HepG2 (cell line): Measurements from ENCODE around the gene RPE65. TPM values are rescaled to one million over a fixed set of nuclear protein-coding genes. Genes with fewer than 3 reads are reported as not detected.

Experiments
- ATAC-seq: fragments of 200-7000 bp; cut with Tn5 transposase; 3 replicates; pipeline ENCODE4 v1.9.1; 2020; ENCODE audit warnings: mild to moderate bottlenecking, moderate library complexity
- BruUV-seq: library from RNA; stranded (reverse); fragments of 400-500 nt; replicated peaks from 2 replicates; lab custom pipeline; 2021; lab: Mats Ljungman, UMichigan
- CTCF ChIA-PET: fragments of 300-600 bp; formaldehyde crosslinking; extraction: SDS; loops from one replicate; lab custom pipeline; 2021; ENCODE audit warnings: low total read pairs, inconsistent platforms, low intra/inter-chr PET ratio; lab: Yijun Ruan, JAX
- POLR2A ChIA-PET: fragments of 350-600 bp; sonication (Branson Sonifier 250); formaldehyde crosslinking; loops from one replicate; lab custom pipeline; 2020; ENCODE audit warnings: antibody characterized with exemption, inconsistent platforms; lab: Yijun Ruan, JAX
- DNase-seq: peaks from one replicate; pipeline ENCODE4 v3.0.0-alpha.2; 2015; ENCODE audit warnings: low spot score
- FAIRE-seq: peaks from 3 replicates; lab custom pipeline; 2011; peaks lifted over from hg19 to GRCh38; lab: Jason Lieb, UNC
- H2AFZ ChIP-seq: one replicate; pipeline ENCODE4 v1.6.1; 2011; ENCODE audit warnings: low read length, inconsistent platforms
- H3K27ac ChIP-seq: fragments of 300-600 bp; 3 replicates; pipeline ENCODE4 v1.8.0; 2011; ENCODE audit warnings: mixed run types, mild to moderate bottlenecking, mixed read lengths, low read length, inconsistent platforms; ENCODE audit not compliant: insufficient read depth; ENCODE audit errors: extremely low read length
- H3K27me3 ChIP-seq, 2 experiments: fragments of 200-600 bp in 1 of 2; 2 replicates in 1 of 2; 3 replicates in 1 of 2; pipeline versions ENCODE4 v1.6.0 to v1.8.0; 2011; ENCODE audit warnings: low read length in 2 of 2, mild to moderate bottlenecking in 2 of 2, moderate library complexity in 2 of 2, inconsistent platforms in 1 of 2; ENCODE audit not compliant: insufficient read depth in 2 of 2, control insufficient read depth in 1 of 2
- H3K36me3 ChIP-seq, 2 experiments: fragments of 200-600 bp in 1 of 2; replicated peaks in 1 of 2; 2 replicates in 1 of 2; 3 replicates in 1 of 2; pipeline versions ENCODE4 v1.5.1 to v1.8.0; 2011; ENCODE audit warnings: low read length in 2 of 2, inconsistent platforms in 1 of 2; ENCODE audit not compliant: insufficient read depth in 2 of 2, control insufficient read depth in 1 of 2
- H3K4me1 ChIP-seq: 2 replicates; pipeline ENCODE4 v1.5.1; 2012; ENCODE audit warnings: low read length, inconsistent platforms; ENCODE audit not compliant: insufficient read depth
- H3K4me2 ChIP-seq: 2 replicates; pipeline ENCODE4 v1.6.0; 2011; ENCODE audit warnings: low read depth, low read length, inconsistent platforms
- H3K4me3 ChIP-seq, 3 experiments: fragments of 200-600 bp in 1 of 3; sonication (generic), shearing (Covaris generic) in 1 of 3; replicated peaks in 1 of 3; 2 replicates each; pipeline ENCODE4 v1.5.1; 2011 to 2016; ENCODE audit warnings: low read length in 3 of 3, inconsistent platforms in 2 of 3, low read depth in 2 of 3, mild to moderate bottlenecking in 2 of 3, control low read depth in 1 of 3, mixed read lengths in 1 of 3; ENCODE audit not compliant: insufficient read depth in 1 of 3
- H3K79me2 ChIP-seq: one replicate; pipeline ENCODE4 v1.6.1; 2011; ENCODE audit warnings: low read length, inconsistent platforms; ENCODE audit not compliant: insufficient read depth
- H3K9ac ChIP-seq: 2 replicates; pipeline ENCODE4 v1.6.0; 2011; ENCODE audit warnings: mild to moderate bottlenecking, low read depth, low read length, inconsistent platforms; ENCODE audit not compliant: insufficient read depth
- H3K9me3 ChIP-seq: 2 replicates; pipeline ENCODE4 v1.5.1; 2012; ENCODE audit warnings: mild to moderate bottlenecking, low read length
- H4K20me1 ChIP-seq: 2 replicates; pipeline ENCODE4 v1.6.0; 2011; ENCODE audit warnings: inconsistent platforms, mild to moderate bottlenecking, low read length, moderate library complexity; ENCODE audit not compliant: insufficient read depth
- BRD4 ChIP-seq: sonication (generic); formaldehyde crosslinking; IDR thresholded peaks from 2 replicates; pipeline ENCODE4 v1.4.0; 2020; ENCODE audit warnings: missing genetic modification reagents
- E2F2 ChIP-seq: sonication (generic); formaldehyde crosslinking; IDR thresholded peaks from 2 replicates; pipeline ENCODE4 v1.4.0; 2020; ENCODE audit warnings: missing genetic modification reagents, borderline replicate concordance
- GATAD2A ChIP-seq: IDR thresholded peaks from 2 replicates; pipeline ENCODE4 v1.6.1; 2016
- HNRNPH1 ChIP-seq: fragments of 200-400 bp; formaldehyde crosslinking; optimal IDR thresholded peaks from 2 replicates; pipeline ENCODE3; 2017; ENCODE audit warnings: mild to moderate bottlenecking, low read depth, low read length
- KLF15 ChIP-seq: sonication (generic); formaldehyde crosslinking; IDR thresholded peaks from 2 replicates; pipeline ENCODE4 v1.8.1; 2023; ENCODE audit warnings: borderline replicate concordance, mild to moderate bottlenecking, inconsistent platforms, missing genetic modification reagents, mixed read lengths
- PLRG1 ChIP-seq: fragments of 450-650 bp; conservative IDR thresholded peaks from 2 replicates; pipeline ENCODE4 v1.6.1; 2016
- TCF7 ChIP-seq: sonication (generic); IDR thresholded peaks from 2 replicates; pipeline ENCODE4 v1.6.1; 2016; ENCODE audit warnings: antibody characterized with exemption, low read depth
- ZFY ChIP-seq: sonication (generic); formaldehyde crosslinking; IDR thresholded peaks from 2 replicates; pipeline ENCODE4 v1.4.0; 2020; ENCODE audit warnings: missing genetic modification reagents
- ZGPAT ChIP-seq: IDR thresholded peaks from 2 replicates; pipeline ENCODE4 v1.6.1; 2016; ENCODE audit warnings: mild to moderate bottlenecking
- ZMAT5 ChIP-seq: sonication (generic); formaldehyde crosslinking; IDR thresholded peaks from 2 replicates; pipeline ENCODE4 v1.5.0; 2020; ENCODE audit warnings: mild to moderate bottlenecking, low read depth, missing genetic modification reagents, borderline replicate concordance
- ZNF235 ChIP-seq: sonication (generic); formaldehyde crosslinking; IDR thresholded peaks from 2 replicates; pipeline ENCODE4 v1.8.1; 2023; ENCODE audit warnings: mild to moderate bottlenecking, missing genetic modification reagents, borderline replicate concordance
- ZNF552 ChIP-seq: sonication (generic); formaldehyde crosslinking; IDR thresholded peaks from 2 replicates; pipeline ENCODE4 v1.9.0; 2022; ENCODE audit warnings: missing genetic modification reagents, mild to moderate bottlenecking, borderline replicate concordance
- WGBS: methylation state at CpG from one replicate; pipeline ENCODE4 v1.1.6; 2017; ENCODE audit warnings: low lambda C conversion rate; 5-methylcytosine and 5-hydroxymethylcytosine counted together
- in situ Hi-C: cut with HindIII; loops from 2 replicates; pipeline ENCODE4 v1.10.0; 2017; ENCODE audit warnings: low pct_unique_long_range_greater_than_20kb; ENCODE audit not compliant: extremely low pct_ligation_motif_present
- intact Hi-C: fragments of 100-400 bp; cut with micrococcal nuclease; formaldehyde crosslinking; loops from one replicate; pipeline ENCODE4 v1.10.0; 2022; ENCODE audit not compliant: unreplicated experiment
- polyA plus RNA-seq, 8 experiments: library from polyadenylated mRNA; depleted of rRNA in 3 of 8; stranded (reverse) in 7 of 8; unstranded in 1 of 8; fragments of >200 nt; fragmentation: Illumina TruSeq in 4 of 8; extraction: Trizol in 4 of 8; gene quantifications; 2 replicates each; pipeline versions ENCODE4 v1.2.1 to v1.2.3, GENCODE V29; 2011 to 2016; ENCODE audit warnings: low read depth in 4 of 8, missing spikeins in 1 of 8, mixed read lengths in 1 of 8; ENCODE audit not compliant: insufficient read depth in 1 of 8
- total RNA-seq, 5 experiments: library from RNA; depleted of rRNA; stranded (reverse); fragments of >200 nt; fragmentation: Illumina TruSeq; extraction: Trizol; gene quantifications; 2 replicates each; pipeline ENCODE4 v1.2.3, GENCODE V29; 2016; ENCODE audit warnings: low read depth in 1 of 5
- TF ChIP-seq, protein P1 (sequence below): sonication (generic); formaldehyde crosslinking; IDR thresholded peaks from 2 replicates; pipeline ENCODE4 v1.8.0; 2023; ENCODE audit warnings: mild to moderate bottlenecking, missing genetic modification reagents
- TF ChIP-seq, protein P2 (sequence below): sonication (generic); formaldehyde crosslinking; IDR thresholded peaks from 2 replicates; pipeline ENCODE4 v1.4.0; 2020; ENCODE audit warnings: mild to moderate bottlenecking, missing genetic modification reagents
- TF ChIP-seq, protein P3 (sequence below): sonication (generic); formaldehyde crosslinking; IDR thresholded peaks from 2 replicates; pipeline ENCODE4 v1.4.0; 2020; ENCODE audit warnings: missing genetic modification reagents; ENCODE audit errors: not compliant biosample characterization
- TF ChIP-seq, protein P4 (sequence below): sonication (generic); formaldehyde crosslinking; IDR thresholded peaks from 2 replicates; pipeline ENCODE4 v1.5.0; 2020; ENCODE audit warnings: mild to moderate bottlenecking, missing genetic modification reagents

RPE65 gene
- total and polyA plus RNA-seq, 2 of the 13 experiments (the other 11 are each of a cell fraction or from before 2014, with no cell fraction given) = not detected

GRCh38 chr1:68456202-68456601 is 6.4 kb upstream of the RPE65 start (continued):
- TF ChIP-seq, protein P1, sequence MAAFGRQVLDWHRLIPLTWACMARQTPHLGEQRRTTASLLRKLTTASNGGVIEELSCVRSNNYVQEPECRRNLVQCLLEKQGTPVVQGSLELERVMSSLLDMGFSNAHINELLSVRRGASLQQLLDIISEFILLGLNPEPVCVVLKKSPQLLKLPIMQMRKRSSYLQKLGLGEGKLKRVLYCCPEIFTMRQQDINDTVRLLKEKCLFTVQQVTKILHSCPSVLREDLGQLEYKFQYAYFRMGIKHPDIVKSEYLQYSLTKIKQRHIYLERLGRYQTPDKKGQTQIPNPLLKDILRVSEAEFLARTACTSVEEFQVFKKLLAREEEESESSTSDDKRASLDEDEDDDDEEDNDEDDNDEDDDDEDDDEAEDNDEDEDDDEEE (CRISPR knock-in tag) = no peak
- TF ChIP-seq, protein P2, sequence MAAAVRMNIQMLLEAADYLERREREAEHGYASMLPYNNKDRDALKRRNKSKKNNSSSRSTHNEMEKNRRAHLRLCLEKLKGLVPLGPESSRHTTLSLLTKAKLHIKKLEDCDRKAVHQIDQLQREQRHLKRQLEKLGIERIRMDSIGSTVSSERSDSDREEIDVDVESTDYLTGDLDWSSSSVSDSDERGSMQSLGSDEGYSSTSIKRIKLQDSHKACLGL (CRISPR knock-in tag) = no peak
- TF ChIP-seq TCF7 (no peak), BRD4 (CRISPR knock-in tag) (no peak)
- TF ChIP-seq, protein P3, sequence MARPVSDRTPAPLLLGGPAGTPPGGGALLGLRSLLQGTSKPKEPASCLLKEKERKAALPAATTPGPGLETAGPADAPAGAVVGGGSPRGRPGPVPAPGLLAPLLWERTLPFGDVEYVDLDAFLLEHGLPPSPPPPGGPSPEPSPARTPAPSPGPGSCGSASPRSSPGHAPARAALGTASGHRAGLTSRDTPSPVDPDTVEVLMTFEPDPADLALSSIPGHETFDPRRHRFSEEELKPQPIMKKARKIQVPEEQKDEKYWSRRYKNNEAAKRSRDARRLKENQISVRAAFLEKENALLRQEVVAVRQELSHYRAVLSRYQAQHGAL = no peak
- TF ChIP-seq, protein P4, sequence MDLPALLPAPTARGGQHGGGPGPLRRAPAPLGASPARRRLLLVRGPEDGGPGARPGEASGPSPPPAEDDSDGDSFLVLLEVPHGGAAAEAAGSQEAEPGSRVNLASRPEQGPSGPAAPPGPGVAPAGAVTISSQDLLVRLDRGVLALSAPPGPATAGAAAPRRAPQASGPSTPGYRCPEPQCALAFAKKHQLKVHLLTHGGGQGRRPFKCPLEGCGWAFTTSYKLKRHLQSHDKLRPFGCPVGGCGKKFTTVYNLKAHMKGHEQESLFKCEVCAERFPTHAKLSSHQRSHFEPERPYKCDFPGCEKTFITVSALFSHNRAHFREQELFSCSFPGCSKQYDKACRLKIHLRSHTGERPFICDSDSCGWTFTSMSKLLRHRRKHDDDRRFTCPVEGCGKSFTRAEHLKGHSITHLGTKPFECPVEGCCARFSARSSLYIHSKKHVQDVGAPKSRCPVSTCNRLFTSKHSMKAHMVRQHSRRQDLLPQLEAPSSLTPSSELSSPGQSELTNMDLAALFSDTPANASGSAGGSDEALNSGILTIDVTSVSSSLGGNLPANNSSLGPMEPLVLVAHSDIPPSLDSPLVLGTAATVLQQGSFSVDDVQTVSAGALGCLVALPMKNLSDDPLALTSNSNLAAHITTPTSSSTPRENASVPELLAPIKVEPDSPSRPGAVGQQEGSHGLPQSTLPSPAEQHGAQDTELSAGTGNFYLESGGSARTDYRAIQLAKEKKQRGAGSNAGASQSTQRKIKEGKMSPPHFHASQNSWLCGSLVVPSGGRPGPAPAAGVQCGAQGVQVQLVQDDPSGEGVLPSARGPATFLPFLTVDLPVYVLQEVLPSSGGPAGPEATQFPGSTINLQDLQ (CRISPR knock-in tag) = no peak

GRCh38 chr1:68454534-68454933 is 4.8 kb upstream of the RPE65 start:
- Histone ChIP-seq H3K79me2 (no peaks in the 10 kb centered on the region), H4K20me1 (no peaks in the 10 kb centered on the region), H3K36me3 (no peaks in the 10 kb centered on the region), H3K4me3 (no peak overlapping the region), H2AFZ (no peak overlapping the region), H3K27ac (no peak overlapping the region), H3K9me3 (no peaks in the 10 kb centered on the region), H3K4me1 (no peaks in the 10 kb centered on the region), H3K9ac (no peak overlapping the region), H3K27me3 (peaks cover 0 to 3% of the 10 kb centered on the region in 2 experiments; a peak in 1 of 5 replicates), H3K4me2 (no peak overlapping the region)
- DNase-seq (no peak), ATAC-seq (peak; percentile 89), FAIRE-seq (no peak)
- WGBS = 0% methylated on average over 2 of the region's 2 CpGs
- ChIA-PET CTCF (no interaction called here), POLR2A (no interaction called here)
- intact Hi-C loops = no loop called here
- in situ Hi-C loops = no loop called here
- no TSS peak for BruUV-seq
- TF ChIP-seq ZGPAT (CRISPR knock-in tag) (no peak), ZMAT5 (no peak), ZFY (CRISPR knock-in tag) (no peak), PLRG1 (no peak), HNRNPH1 (no peak), E2F2 (no peak), ZNF235 (no peak), ZNF552 (CRISPR knock-in tag) (no peak), GATAD2A (CRISPR knock-in tag) (no peak), KLF15 (CRISPR knock-in tag) (no peak)
